IMR-90 (cell line): ENCODE results near the gene FAM20C. TPM values are rescaled to one million over a fixed set of nuclear protein-coding genes. Genes with fewer than 3 reads are reported as not detected.

Experiments used
- ATAC-seq: fragments of 200-7000 bp; cut with Tn5 transposase; 2 replicates; pipeline ENCODE4 v1.9.1; 2020; ENCODE audit warnings: low read depth, mild to moderate bottlenecking, moderate library complexity
- BruUV-seq: library from RNA; stranded (reverse); fragments of 400-500 nt; replicated peaks from 2 replicates; lab custom pipeline; 2021; lab: Mats Ljungman, UMichigan
- CTCF ChIA-PET: fragments of 300-600 bp; formaldehyde crosslinking; extraction: SDS; loops from one replicate; lab custom pipeline; 2021; ENCODE audit warnings: antibody characterized with exemption; lab: Yijun Ruan, JAX
- POLR2A ChIA-PET: fragments of 300-600 bp; sonication (Branson Sonifier 250); formaldehyde crosslinking; loops from one replicate; lab custom pipeline; 2022; ENCODE audit warnings: antibody characterized with exemption; ENCODE audit not compliant: unreplicated experiment; lab: Charles Lee
- DNase-seq: peaks from one replicate; pipeline ENCODE4 v3.0.0; 2013
- H2AFZ ChIP-seq: replicated peaks from 2 replicates; pipeline ENCODE3; 2013; ENCODE audit warnings: low read length, mild to moderate bottlenecking; ENCODE audit not compliant: poor library complexity
- H2AK5ac ChIP-seq: 2 replicates; pipeline ENCODE4 v1.6.1; 2013; ENCODE audit warnings: low read depth, low read length, inconsistent platforms
- H2AK9ac ChIP-seq: replicated peaks from 2 replicates; pipeline ENCODE3; 2013; ENCODE audit warnings: mild to moderate bottlenecking, low read depth, low read length, moderate library complexity; ENCODE audit not compliant: poor library complexity
- H2BK120ac ChIP-seq: 2 replicates; pipeline ENCODE4 v1.6.1; 2013; ENCODE audit warnings: low read depth, low read length, inconsistent platforms
- H2BK15ac ChIP-seq: 3 replicates; pipeline ENCODE4 v1.6.1; 2013; ENCODE audit warnings: low read depth, low read length, inconsistent platforms
- H2BK20ac ChIP-seq: 2 replicates; pipeline ENCODE4 v1.6.1; 2013; ENCODE audit warnings: low read depth, mild to moderate bottlenecking, inconsistent platforms, low read length, moderate library complexity
- H2BK5ac ChIP-seq: 2 replicates; pipeline ENCODE4 v1.6.1; 2013; ENCODE audit warnings: mild to moderate bottlenecking, low read depth, low read length, inconsistent platforms; ENCODE audit not compliant: poor library complexity, severe bottlenecking
- H3K14ac ChIP-seq: replicated peaks from 2 replicates; pipeline ENCODE4 v1.6.1; 2013; ENCODE audit warnings: low read depth, low read length, inconsistent platforms
- H3K18ac ChIP-seq: 2 replicates; pipeline ENCODE4 v1.6.1; 2013; ENCODE audit warnings: low read depth, low read length, control low read depth
- H3K23ac ChIP-seq: 2 replicates; pipeline ENCODE4 v1.6.1; 2013; ENCODE audit warnings: low read depth, low read length, inconsistent platforms
- H3K27ac ChIP-seq: 2 replicates; pipeline ENCODE4 v1.5.1; 2013; ENCODE audit warnings: mild to moderate bottlenecking, control low read depth, low read length; ENCODE audit not compliant: insufficient read depth
- H3K27me3 ChIP-seq: 2 replicates; pipeline ENCODE4 v1.6.1; 2013; ENCODE audit warnings: low read length; ENCODE audit not compliant: control insufficient read depth, insufficient read depth
- H3K36me3 ChIP-seq: 2 replicates; pipeline ENCODE4 v1.6.1; 2013; ENCODE audit warnings: low read length, mixed read lengths; ENCODE audit not compliant: control insufficient read depth, insufficient read depth
- H3K4ac ChIP-seq: 2 replicates; pipeline ENCODE4 v1.6.1; 2013; ENCODE audit warnings: low read depth, low read length, inconsistent platforms
- H3K4me1 ChIP-seq: 2 replicates; pipeline ENCODE4 v1.6.1; 2013; ENCODE audit warnings: low read length, mixed read lengths; ENCODE audit not compliant: control insufficient read depth, insufficient read depth
- H3K4me2 ChIP-seq: 2 replicates; pipeline ENCODE4 v1.6.1; 2013; ENCODE audit warnings: low read depth, mild to moderate bottlenecking, control low read depth, low read length, moderate library complexity
- H3K4me3 ChIP-seq: 2 replicates; pipeline ENCODE4 v1.5.1; 2013; ENCODE audit warnings: low read depth, mild to moderate bottlenecking, control low read depth, low read length, moderate library complexity; ENCODE audit not compliant: insufficient read depth
- H3K56ac ChIP-seq: 2 replicates; pipeline ENCODE4 v1.6.1; 2013; ENCODE audit warnings: low read length, inconsistent platforms; ENCODE audit not compliant: insufficient read depth; ENCODE audit errors: extremely low read depth
- H3K79me1 ChIP-seq, 2 experiments: 2 replicates each; pipeline ENCODE4 v1.6.1; 2013; ENCODE audit warnings: low read length in 2 of 2, inconsistent platforms in 1 of 2, low read depth in 1 of 2
- H3K9ac ChIP-seq: 2 replicates; pipeline ENCODE4 v1.6.1; 2013; ENCODE audit warnings: low read depth, low read length, control low read depth
- H3K9me1 ChIP-seq: 2 replicates; pipeline ENCODE4 v1.6.1; 2013; ENCODE audit warnings: low read length, inconsistent platforms; ENCODE audit not compliant: insufficient read depth
- H3K9me3 ChIP-seq: 2 replicates; pipeline ENCODE4 v1.6.1; 2013; ENCODE audit warnings: low read length; ENCODE audit not compliant: control insufficient read depth, insufficient read depth
- H4K20me1 ChIP-seq: 2 replicates; pipeline ENCODE4 v1.6.1; 2013; ENCODE audit warnings: low read length, inconsistent platforms; ENCODE audit not compliant: insufficient read depth
- H4K5ac ChIP-seq: 2 replicates; pipeline ENCODE4 v1.6.1; 2013; ENCODE audit warnings: mild to moderate bottlenecking, low read depth, low read length, control low read depth
- H4K8ac ChIP-seq, 2 experiments: 2 replicates each; pipeline ENCODE4 v1.6.1; 2013; ENCODE audit warnings: low read depth in 2 of 2, low read length in 2 of 2, control low read depth in 1 of 2, inconsistent platforms in 1 of 2
- H4K91ac ChIP-seq: 2 replicates; pipeline ENCODE4 v1.6.1; 2013; ENCODE audit warnings: low read depth, low read length, inconsistent platforms; ENCODE audit not compliant: insufficient read depth
- ELK1 ChIP-seq: fragments of 150-350 bp; IDR thresholded peaks from 2 replicates; pipeline ENCODE4 v1.6.1; 2016; ENCODE audit warnings: low read depth, mild to moderate bottlenecking, low read length, moderate library complexity, borderline replicate concordance
- WGBS, 2 experiments: methylation state at CpG; one replicate each; pipeline versions ENCODE4 v1.1.5 to v1.1.7; 2013; ENCODE audit warnings: missing lambda C conversion rate in 2 of 2; ENCODE audit not compliant: insufficient read length in 1 of 2; ENCODE audit errors: extremely low coverage in 2 of 2; 5-methylcytosine and 5-hydroxymethylcytosine counted together
- dilution Hi-C: fragments of 300-500 bp; cut with HindIII; formaldehyde crosslinking; loops from one replicate; pipeline ENCODE4 v1.14.3; 2018; ENCODE audit warnings: low sequenced_read_pairs; ENCODE audit not compliant: unreplicated experiment
- in situ Hi-C: fragments of 300-500 bp; cut with MboI; formaldehyde crosslinking; loops from 3 replicates; pipeline ENCODE4 v1.14.3; 2019; ENCODE audit warnings: low sequenced_read_pairs, inconsistent platforms, mixed read lengths
- intact Hi-C: fragments of 100-400 bp; cut with micrococcal nuclease; formaldehyde crosslinking; loops from 2 replicates; pipeline ENCODE4 v1.10.0; 2022
- polyA plus RNA-seq, 3 experiments: library from polyadenylated mRNA; depleted of rRNA; stranded (reverse); fragments of >200 nt; gene quantifications; 2 replicates each; pipeline ENCODE4 v1.2.3, GENCODE V29; 2012; ENCODE audit warnings: low replicate concordance in 1 of 3
- total RNA-seq: library from RNA; depleted of rRNA; stranded (reverse); fragments of >200 nt; gene quantifications from 2 replicates; pipeline ENCODE4 v1.2.3, GENCODE V29; 2012

The FAM20C gene
- total and polyA plus RNA-seq, 2 of the 4 experiments (the other 2 are of a cell fraction), result 7.7 to 36.6 TPM

- Histone ChIP-seq H4K20me1 (peaks cover 2% of the 10 kb centered on the region; the same call in 1 of the 2 replicates), H3K56ac (no peak overlapping the region), H2AK9ac (no peak overlapping the region), H3K4ac (no peak overlapping the region), H3K23ac (no peak overlapping the region), H2BK120ac (no peak overlapping the region), H4K8ac (no peak overlapping the region), H3K9ac (no peak overlapping the region), H2BK20ac (no peak overlapping the region), H3K9me1 (0 out of 2 replicates have a peak, but pooled peaks cover 2% of the 10 kb centered on the region), H2AFZ (no peak overlapping the region), H3K79me1 (no peaks in the 10 kb centered on the region), H3K9me3 (no peaks in the 10 kb centered on the region), H4K91ac (no peak overlapping the region), H2AK5ac (no peak overlapping the region), H3K4me1 (no peaks in the 10 kb centered on the region), H3K27ac (no peak overlapping the region), H3K4me3 (no peak overlapping the region), H3K18ac (no peak overlapping the region), H3K4me2 (no peak overlapping the region), H4K5ac (no peak overlapping the region), H2BK15ac (no peak overlapping the region), H2BK5ac (no peak overlapping the region), H3K14ac (no peak overlapping the region), H3K27me3 (peaks cover 34% of the 10 kb centered on the region; the same call in 1 of the 2 replicates), H3K36me3 (no peaks in the 10 kb centered on the region)
- ChIA-PET CTCF (no interaction called here), POLR2A (no interaction called here)
- TF ChIP-seq ELK1, result no peak
- dilution Hi-C loops, result no loop called here
- DNase-seq (no peak), ATAC-seq (no peak)
- no TSS peak for BruUV-seq
- 78% methylated on average over 12 of the region's 16 CpGs; no CpG with 5 or more reads in 1 of the 2 experiments for WGBS, 2 experiments
- intact Hi-C loops, result no loop called here
- in situ Hi-C loops, result no loop called here
Measured at GRCh38 chr7:299628-300027, 107.3 kb downstream of the FAM20C start.
